ENCODE results near the gene METTL27. TPM values are rescaled to one million over a fixed set of nuclear protein-coding genes. Genes with fewer than 3 reads are reported as not detected.
"Not testable (repeated sequence)": the region's sequence is repeated elsewhere in the genome, so short reads cannot be mapped to it uniquely, and the experiment has no call there.

Gene METTL27
- polyA plus RNA-seq, 4 donors, result 0.89 to 14.4 (median 2.5) TPM

GRCh38 chr7:73845701-73846195, 3.4 kb upstream of the METTL27 start:
- not testable (repeated sequence) for H3K36me3 ChIP-seq (ENCODE audit: control insufficient read depth in 3 of 3, insufficient read depth in 2 of 3, low read depth in 1 of 3, low read length in 3 of 3); H3K9me3 ChIP-seq (ENCODE audit: control insufficient read depth in 2 of 2, insufficient read depth in 1 of 2, low read depth in 1 of 2, low read length in 1 of 2); H3K27me3 ChIP-seq (ENCODE audit: control insufficient read depth in 3 of 3, insufficient read depth in 3 of 3, low read length in 3 of 3); FAIRE-seq; DNase-seq; H3K27ac ChIP-seq (ENCODE audit: low read depth in 1 of 3, low read length in 2 of 3); H3K4me3 ChIP-seq (ENCODE audit: low read depth in 1 of 3, low read length in 3 of 3)
- WGBS, 3 donors, result 68 to 86% (median 78%) methylated on average over 12 of the region's 12 CpGs
- H3K4me1 ChIP-seq (ENCODE audit: control insufficient read depth in 3 of 3, insufficient read depth in 2 of 3, low read depth in 1 of 3, low read length in 2 of 3), result peaks cover 0 to 20% (median 3%) of the 10 kb centered on the region in 3 donors

GRCh38 chr7:73844848-73845460, 2.6 kb upstream of the METTL27 start:
- Histone ChIP-seq H3K4me3 (ENCODE audit: low read depth in 1 of 3, low read length in 3 of 3) (no peak overlapping the region), H3K27ac (ENCODE audit: low read depth in 1 of 3, low read length in 2 of 3) (no peak overlapping the region), H3K4me1 (ENCODE audit: control insufficient read depth in 3 of 3, insufficient read depth in 2 of 3, low read depth in 1 of 3, low read length in 2 of 3) (peaks cover 0 to 13% (median 3%) of the 10 kb centered on the region in 3 donors), H3K27me3 (ENCODE audit: control insufficient read depth in 3 of 3, insufficient read depth in 3 of 3, low read length in 3 of 3) (no peaks in the 10 kb centered on the region), H3K9me3 (ENCODE audit: control insufficient read depth in 2 of 2, insufficient read depth in 1 of 2, low read depth in 1 of 2, low read length in 1 of 2) (no peaks in the 10 kb centered on the region), H3K36me3 (ENCODE audit: control insufficient read depth in 3 of 3, insufficient read depth in 2 of 3, low read depth in 1 of 3, low read length in 3 of 3) (no peaks in the 10 kb centered on the region)
- no peak for FAIRE-seq
- WGBS, 3 donors, result 83 to 86% (median 83%) methylated on average over 13 of the region's 13 CpGs
- no peak for DNase-seq

GRCh38 chr7:73844131-73844547, 1.8 kb upstream of the METTL27 start:
- Histone ChIP-seq H3K4me1 (ENCODE audit: control insufficient read depth in 3 of 3, insufficient read depth in 2 of 3, low read depth in 1 of 3, low read length in 2 of 3) (peaks cover 0 to 10% (median 3%) of the 10 kb centered on the region in 3 donors), H3K27ac (ENCODE audit: low read depth in 1 of 3, low read length in 2 of 3) (no peak overlapping the region), H3K36me3 (ENCODE audit: control insufficient read depth in 3 of 3, insufficient read depth in 2 of 3, low read depth in 1 of 3, low read length in 3 of 3) (no peaks in the 10 kb centered on the region), H3K4me3 (ENCODE audit: low read depth in 1 of 3, low read length in 3 of 3) (no peak overlapping the region), H3K9me3 (ENCODE audit: control insufficient read depth in 2 of 2, insufficient read depth in 1 of 2, low read depth in 1 of 2, low read length in 1 of 2) (no peaks in the 10 kb centered on the region), H3K27me3 (ENCODE audit: control insufficient read depth in 3 of 3, insufficient read depth in 3 of 3, low read length in 3 of 3) (no peaks in the 10 kb centered on the region)
- DNase-seq, result no peak
- FAIRE-seq, result no peak
- WGBS, 3 donors, result 36 to 57% (median 51%) methylated on average over 9 of the region's 9 CpGs

- H3K9me3 ChIP-seq (ENCODE audit: control insufficient read depth in 2 of 2, insufficient read depth in 1 of 2, low read depth in 1 of 2, low read length in 1 of 2), result no peaks in the 10 kb centered on the region
- no peaks in the 10 kb centered on the region for H3K36me3 ChIP-seq (ENCODE audit: control insufficient read depth in 3 of 3, insufficient read depth in 2 of 3, low read depth in 1 of 3, low read length in 3 of 3)
- no peak for DNase-seq
- peaks cover 0 to 7% (median 3%) of the 10 kb centered on the region in 3 donors for H3K4me1 ChIP-seq (ENCODE audit: control insufficient read depth in 3 of 3, insufficient read depth in 2 of 3, low read depth in 1 of 3, low read length in 2 of 3)
- 36 to 59% (median 42%) methylated on average over 15 of the region's 15 CpGs for WGBS, 3 donors
- H3K27ac ChIP-seq (ENCODE audit: low read depth in 1 of 3, low read length in 2 of 3), result peak overlapping the region in 2 of 3 donors; percentile 29 to 74
- FAIRE-seq, result no peak
- H3K27me3 ChIP-seq (ENCODE audit: control insufficient read depth in 3 of 3, insufficient read depth in 3 of 3, low read length in 3 of 3), result no peaks in the 10 kb centered on the region
- peak overlapping the region; percentile 33 to 75 (median 75) for H3K4me3 ChIP-seq (ENCODE audit: low read depth in 1 of 3, low read length in 3 of 3)
Observed at GRCh38 chr7:73841689-73842066, 638 bp downstream of the METTL27 start.

- DNase-seq (no peak), FAIRE-seq (no peak)
- Histone ChIP-seq H3K9me3 (ENCODE audit: control insufficient read depth in 2 of 2, insufficient read depth in 1 of 2, low read depth in 1 of 2, low read length in 1 of 2) (no peaks in the 10 kb centered on the region), H3K36me3 (ENCODE audit: control insufficient read depth in 3 of 3, insufficient read depth in 2 of 3, low read depth in 1 of 3, low read length in 3 of 3) (no peaks in the 10 kb centered on the region), H3K27me3 (ENCODE audit: control insufficient read depth in 3 of 3, insufficient read depth in 3 of 3, low read length in 3 of 3) (no peaks in the 10 kb centered on the region), H3K4me1 (ENCODE audit: control insufficient read depth in 3 of 3, insufficient read depth in 2 of 3, low read depth in 1 of 3, low read length in 2 of 3) (peaks cover 0 to 7% (median 3%) of the 10 kb centered on the region in 3 donors), H3K4me3 (ENCODE audit: low read depth in 1 of 3, low read length in 3 of 3) (no peak overlapping the region), H3K27ac (ENCODE audit: low read depth in 1 of 3, low read length in 2 of 3) (no peak overlapping the region)
- 85 to 89% (median 88%) methylated on average over 16 of the region's 16 CpGs for WGBS, 3 donors
Observed at GRCh38 chr7:73840715-73841379, 1.5 kb downstream of the METTL27 start.

- DNase-seq (no peak), FAIRE-seq (no peak)
- Histone ChIP-seq H3K4me1 (ENCODE audit: control insufficient read depth in 3 of 3, insufficient read depth in 2 of 3, low read depth in 1 of 3, low read length in 2 of 3) (peaks cover 0 to 7% (median 3%) of the 10 kb centered on the region in 3 donors), H3K27me3 (ENCODE audit: control insufficient read depth in 3 of 3, insufficient read depth in 3 of 3, low read length in 3 of 3) (no peaks in the 10 kb centered on the region), H3K36me3 (ENCODE audit: control insufficient read depth in 3 of 3, insufficient read depth in 2 of 3, low read depth in 1 of 3, low read length in 3 of 3) (no peaks in the 10 kb centered on the region), H3K4me3 (ENCODE audit: low read depth in 1 of 3, low read length in 3 of 3) (no peak overlapping the region), H3K27ac (ENCODE audit: low read depth in 1 of 3, low read length in 2 of 3) (no peak overlapping the region), H3K9me3 (ENCODE audit: control insufficient read depth in 2 of 2, insufficient read depth in 1 of 2, low read depth in 1 of 2, low read length in 1 of 2) (peaks cover 0 to under 1% of the 10 kb centered on the region in 2 donors)
- WGBS, 3 donors, result 80 to 84% (median 81%) methylated on average over 21 to 22 of the region's 22 CpGs
Observed at GRCh38 chr7:73839743-73840714, 2.3 kb downstream of the METTL27 start.

GRCh38 chr7:73839290-73839689, 3.0 kb downstream of the METTL27 start:
- H3K9me3 ChIP-seq (ENCODE audit: control insufficient read depth in 2 of 2, insufficient read depth in 1 of 2, low read depth in 1 of 2, low read length in 1 of 2), result peaks cover 0 to 8% of the 10 kb centered on the region in 2 donors
- no peak for DNase-seq
- no peak for FAIRE-seq
- 65 to 78% (median 68%) methylated on average over 7 of the region's 7 CpGs for WGBS, 3 donors
- no peak overlapping the region for H3K4me3 ChIP-seq (ENCODE audit: low read depth in 1 of 3, low read length in 3 of 3)
- peaks cover 0 to 7% (median 3%) of the 10 kb centered on the region in 3 donors for H3K4me1 ChIP-seq (ENCODE audit: control insufficient read depth in 3 of 3, insufficient read depth in 2 of 3, low read depth in 1 of 3, low read length in 2 of 3)
- H3K27me3 ChIP-seq (ENCODE audit: control insufficient read depth in 3 of 3, insufficient read depth in 3 of 3, low read length in 3 of 3), result no peaks in the 10 kb centered on the region
- no peak overlapping the region for H3K27ac ChIP-seq (ENCODE audit: low read depth in 1 of 3, low read length in 2 of 3)
- peaks cover 0 to 3% (median 0%) of the 10 kb centered on the region in 3 donors for H3K36me3 ChIP-seq (ENCODE audit: control insufficient read depth in 3 of 3, insufficient read depth in 2 of 3, low read depth in 1 of 3, low read length in 3 of 3)

GRCh38 chr7:73838642-73839041, 3.7 kb downstream of the METTL27 start:
- Histone ChIP-seq H3K36me3 (ENCODE audit: control insufficient read depth in 3 of 3, insufficient read depth in 2 of 3, low read depth in 1 of 3, low read length in 3 of 3) (peaks cover 0 to 4% (median 0%) of the 10 kb centered on the region in 3 donors), H3K4me3 (ENCODE audit: low read depth in 1 of 3, low read length in 3 of 3) (no peak overlapping the region), H3K4me1 (ENCODE audit: control insufficient read depth in 3 of 3, insufficient read depth in 2 of 3, low read depth in 1 of 3, low read length in 2 of 3) (peaks cover 0 to 8% (median 3%) of the 10 kb centered on the region in 3 donors), H3K9me3 (ENCODE audit: control insufficient read depth in 2 of 2, insufficient read depth in 1 of 2, low read depth in 1 of 2, low read length in 1 of 2) (peaks cover 0 to 10% of the 10 kb centered on the region in 2 donors), H3K27ac (ENCODE audit: low read depth in 1 of 3, low read length in 2 of 3) (no peak overlapping the region), H3K27me3 (ENCODE audit: control insufficient read depth in 3 of 3, insufficient read depth in 3 of 3, low read length in 3 of 3) (no peaks in the 10 kb centered on the region)
- FAIRE-seq (no peak), DNase-seq (no peak)
- 50 to 70% (median 58%) methylated on average over 6 of the region's 6 CpGs for WGBS, 3 donors
